Caco-2 (cell line): ENCODE data around the gene CRB2. TPM values are rescaled to one million over a fixed set of nuclear protein-coding genes. Genes with fewer than 3 reads are reported as not detected.

Experiments used
- BruUV-seq: library from RNA; stranded (reverse); fragments of 400-500 nt; replicated peaks from 2 replicates; lab custom pipeline; 2021; lab: Mats Ljungman, UMichigan
- CTCF ChIA-PET: fragments of 300-600 bp; sonication (Branson Sonifier 250); formaldehyde crosslinking; loops from one replicate; lab custom pipeline; 2022; ENCODE audit warnings: antibody characterized with exemption; lab: Charles Lee
- POLR2A ChIA-PET: fragments of 300-600 bp; sonication (Branson Sonifier 250); formaldehyde crosslinking; loops from one replicate; lab custom pipeline; 2022; ENCODE audit warnings: antibody characterized with exemption; lab: Charles Lee
- DNase-seq, 2 experiments: peaks; one replicate each; pipeline versions ENCODE4 v3.0.0 to v3.0.0-alpha.2; 2020 to 2022
- H3K27me3 ChIP-seq: replicated peaks from 2 replicates; pipeline ENCODE4 v1.6.0; 2011; ENCODE audit warnings: low read length; ENCODE audit not compliant: control insufficient read depth, insufficient read depth
- H3K36me3 ChIP-seq: 2 replicates; pipeline ENCODE4 v1.5.1; 2011; ENCODE audit warnings: low read length; ENCODE audit not compliant: control insufficient read depth, insufficient read depth
- H3K4me1 ChIP-seq: fragments of 250-450 bp; sonication (Bioruptor Pico); 2 replicates; pipeline ENCODE4 v1.5.1; 2020; ENCODE audit warnings: mild to moderate bottlenecking
- H3K4me3 ChIP-seq: 2 replicates; pipeline ENCODE4 v1.5.1; 2011; ENCODE audit warnings: low read depth, mild to moderate bottlenecking, control low read depth, low read length
- H3K9me3 ChIP-seq: fragments of 250-450 bp; sonication (Bioruptor Pico); 2 replicates; pipeline ENCODE4 v1.5.1; 2020; ENCODE audit warnings: mild to moderate bottlenecking, moderate library complexity
- H3K27ac Mint-ChIP-seq: one replicate; pipeline ENCODE4 v1.8.0; 2022; ENCODE audit warnings: mixed read lengths; ENCODE audit not compliant: unreplicated experiment
- H3K27me3 Mint-ChIP-seq: one replicate; pipeline ENCODE4 v1.8.0; 2022; ENCODE audit warnings: mixed read lengths; ENCODE audit not compliant: insufficient read depth, unreplicated experiment
- H3K36me3 Mint-ChIP-seq: one replicate; pipeline ENCODE4 v1.8.0; 2022; ENCODE audit warnings: mild to moderate bottlenecking, mixed read lengths; ENCODE audit not compliant: insufficient read depth, unreplicated experiment
- H3K4me1 Mint-ChIP-seq: one replicate; pipeline ENCODE4 v1.8.0; 2022; ENCODE audit warnings: low read depth, mixed read lengths; ENCODE audit not compliant: unreplicated experiment
- H3K4me3 Mint-ChIP-seq: one replicate; pipeline ENCODE4 v1.8.0; 2022; ENCODE audit warnings: mild to moderate bottlenecking, moderate library complexity, mixed read lengths; ENCODE audit not compliant: unreplicated experiment
- H3K9me3 Mint-ChIP-seq: one replicate; pipeline ENCODE4 v1.8.0; 2022; ENCODE audit warnings: mixed read lengths; ENCODE audit not compliant: unreplicated experiment
- intact Hi-C: fragments of 100-400 bp; cut with micrococcal nuclease; formaldehyde crosslinking; loops from one replicate; pipeline ENCODE4 v1.10.0; 2022; ENCODE audit not compliant: unreplicated experiment
- total RNA-seq: library from RNA; stranded (reverse); gene quantifications from 2 replicates; pipeline ENCODE4 v1.2.3, GENCODE V29; 2022
- TF ChIP-seq, protein P1 (sequence below), 2 experiments: fragments of 200-600 bp in 1 of 2; IDR thresholded peaks; 1 replicate in 1 of 2; 2 replicates in 1 of 2; pipeline versions ENCODE4 v1.5.1 to v1.8.0; 2011 to 2022; ENCODE audit warnings: antibody characterized with exemption in 1 of 2, control low read depth in 1 of 2, inconsistent platforms in 1 of 2, low read depth in 1 of 2, low read length in 1 of 2, mild to moderate bottlenecking in 1 of 2, moderate library complexity in 1 of 2; ENCODE audit not compliant: insufficient read depth in 1 of 2, severe bottlenecking in 1 of 2, unreplicated experiment in 1 of 2

CRB2 gene
- total RNA-seq, 1 experiment from 2014 or later: 0.34 TPM

DNA sequence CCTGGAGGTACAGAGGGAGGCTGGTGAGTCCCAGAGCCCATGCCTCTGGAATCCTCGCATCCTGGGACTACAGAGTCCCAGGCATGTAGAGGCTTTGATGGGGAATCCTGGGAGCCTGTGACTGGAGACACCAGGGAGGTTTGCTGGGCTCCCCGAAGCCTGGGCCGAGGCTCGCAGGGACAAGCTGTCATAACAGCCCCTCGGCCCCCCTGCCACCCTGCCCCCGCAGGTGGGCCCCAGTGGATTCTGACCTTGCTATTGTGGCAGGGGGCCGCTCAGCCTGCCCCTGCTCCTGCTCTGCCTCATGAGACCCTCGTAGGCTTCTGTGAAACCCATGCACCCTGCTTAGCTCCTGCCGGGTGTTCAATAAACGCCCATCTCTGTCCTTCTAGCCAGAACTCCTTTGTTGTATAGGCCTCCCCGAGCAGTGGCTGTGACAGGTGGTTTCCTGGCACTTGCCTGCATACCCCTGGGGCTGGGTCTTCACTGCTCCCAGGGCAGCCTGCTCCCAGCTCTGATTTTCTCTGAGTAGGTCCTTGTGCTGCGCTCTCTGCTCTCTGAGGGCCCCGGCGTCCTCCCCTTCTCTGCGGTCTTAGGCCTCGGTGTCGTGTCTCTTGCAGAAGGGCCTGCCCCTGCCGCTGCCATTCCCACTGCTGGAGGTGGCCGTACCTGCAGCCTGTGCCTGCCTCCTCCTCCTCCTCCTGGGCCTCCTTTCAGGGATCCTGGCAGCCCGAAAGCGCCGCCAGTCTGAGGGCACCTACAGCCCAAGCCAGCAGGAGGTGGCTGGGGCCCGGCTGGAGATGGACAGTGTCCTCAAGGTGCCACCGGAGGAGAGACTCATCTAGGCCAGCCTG lies 20.4 kb downstream of the CRB2 start:
- ChIA-PET POLR2A (no interaction called here), CTCF (interaction anchor here (0.8 to 1.2 kb wide), 4 partner anchors 8 to 27 kb away, joined by 3 to 5 read pairs (median 4); partner anchors contain the start of gene CRB2)
- H3K36me3 ChIP-seq: no peaks in the 10 kb centered on the region; the same call in 1 of the 2 replicates
- intact Hi-C loops: loop anchor here (1.0 to 2.0 kb wide), 2 partner anchors 9 to 22 kb away; no protein-coding TSS in a partner anchor
- TF ChIP-seq, protein P1, sequence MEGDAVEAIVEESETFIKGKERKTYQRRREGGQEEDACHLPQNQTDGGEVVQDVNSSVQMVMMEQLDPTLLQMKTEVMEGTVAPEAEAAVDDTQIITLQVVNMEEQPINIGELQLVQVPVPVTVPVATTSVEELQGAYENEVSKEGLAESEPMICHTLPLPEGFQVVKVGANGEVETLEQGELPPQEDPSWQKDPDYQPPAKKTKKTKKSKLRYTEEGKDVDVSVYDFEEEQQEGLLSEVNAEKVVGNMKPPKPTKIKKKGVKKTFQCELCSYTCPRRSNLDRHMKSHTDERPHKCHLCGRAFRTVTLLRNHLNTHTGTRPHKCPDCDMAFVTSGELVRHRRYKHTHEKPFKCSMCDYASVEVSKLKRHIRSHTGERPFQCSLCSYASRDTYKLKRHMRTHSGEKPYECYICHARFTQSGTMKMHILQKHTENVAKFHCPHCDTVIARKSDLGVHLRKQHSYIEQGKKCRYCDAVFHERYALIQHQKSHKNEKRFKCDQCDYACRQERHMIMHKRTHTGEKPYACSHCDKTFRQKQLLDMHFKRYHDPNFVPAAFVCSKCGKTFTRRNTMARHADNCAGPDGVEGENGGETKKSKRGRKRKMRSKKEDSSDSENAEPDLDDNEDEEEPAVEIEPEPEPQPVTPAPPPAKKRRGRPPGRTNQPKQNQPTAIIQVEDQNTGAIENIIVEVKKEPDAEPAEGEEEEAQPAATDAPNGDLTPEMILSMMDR (IDR thresholded peaks at IDR 0.05; ENCODE audit: insufficient read depth in 1 of 2, low read depth in 1 of 2, low read length in 1 of 2, severe bottlenecking in 1 of 2, unreplicated experiment in 1 of 2): no peak
- Mint-ChIP-seq H3K27ac (peak overlapping the region; percentile 79), H3K4me1 (peaks cover 32% of the 10 kb centered on the region), H3K4me3 (peak overlapping the region; percentile 17), H3K9me3 (no peaks in the 10 kb centered on the region), H3K36me3 (peaks cover 31% of the 10 kb centered on the region), H3K27me3 (no peaks in the 10 kb centered on the region)
- no TSS peak for BruUV-seq
- DNase-seq: no peak
- peaks cover 32% of the 10 kb centered on the region for H3K4me1 ChIP-seq
- no peak overlapping the region for H3K4me3 ChIP-seq
- no peaks in the 10 kb centered on the region for H3K27me3 ChIP-seq
- no peaks in the 10 kb centered on the region for H3K9me3 ChIP-seq

DNA sequence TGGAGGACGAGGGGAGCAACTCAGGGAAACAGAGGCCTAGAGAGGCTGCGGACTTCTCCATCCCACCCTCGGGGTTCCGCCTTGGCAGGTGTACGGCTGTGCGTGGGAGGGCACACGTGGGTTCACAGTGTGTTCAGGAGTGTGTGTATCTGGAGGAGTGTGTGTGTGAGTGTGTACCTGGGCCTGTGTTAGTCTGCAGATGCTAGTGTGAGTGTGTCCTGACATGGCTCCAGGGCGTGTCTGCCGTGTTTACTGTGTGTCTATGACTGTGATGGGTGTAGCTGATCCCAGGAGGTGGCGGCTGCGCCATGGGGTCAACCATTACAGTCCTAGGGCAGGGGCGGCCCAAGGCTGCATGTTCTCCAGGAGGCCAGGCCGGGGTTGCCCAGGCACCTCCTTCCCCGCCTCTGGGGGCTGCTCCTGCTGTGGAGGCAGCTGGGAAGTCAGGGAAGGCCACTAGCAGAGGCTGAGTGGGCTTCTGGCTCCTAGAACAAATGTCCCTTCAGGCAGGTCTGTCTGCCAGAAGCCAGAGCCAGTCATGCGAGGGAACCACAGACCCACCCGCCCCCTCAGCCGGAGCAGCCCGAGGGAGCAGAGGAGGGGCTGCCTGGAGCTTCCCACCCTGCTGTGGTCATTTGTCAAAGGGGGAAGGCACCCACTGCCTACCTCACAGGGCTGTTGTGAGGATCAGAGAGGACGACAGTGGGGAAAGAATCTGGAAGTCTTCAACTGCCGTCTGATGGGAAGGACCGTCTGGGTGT lies 21.4 kb downstream of the CRB2 start:
- DNase-seq: no peak
- BruUV-seq: no TSS peak
- H3K4me1 ChIP-seq: peaks cover 32% of the 10 kb centered on the region
- no peaks in the 10 kb centered on the region for H3K27me3 Mint-ChIP-seq
- H3K9me3 Mint-ChIP-seq: no peaks in the 10 kb centered on the region
- no peaks in the 10 kb centered on the region; the same call in 1 of the 2 replicates for H3K36me3 ChIP-seq
- H3K9me3 ChIP-seq: no peaks in the 10 kb centered on the region
- peaks cover 26% of the 10 kb centered on the region for H3K36me3 Mint-ChIP-seq
- ChIA-PET POLR2A (no interaction called here), CTCF (no interaction called here)
- TF ChIP-seq, protein P1 (IDR thresholded peaks at IDR 0.05; ENCODE audit: insufficient read depth in 1 of 2, low read depth in 1 of 2, low read length in 1 of 2, severe bottlenecking in 1 of 2, unreplicated experiment in 1 of 2): no peak
- no peak overlapping the region for H3K27ac Mint-ChIP-seq
- no peak overlapping the region for H3K4me3 ChIP-seq
- no peaks in the 10 kb centered on the region for H3K27me3 ChIP-seq
- intact Hi-C loops: loop anchor here (2.0 kb wide), 1 partner anchor 23 kb away; no protein-coding TSS in a partner anchor
- peaks cover 28% of the 10 kb centered on the region for H3K4me1 Mint-ChIP-seq
- no peak overlapping the region for H3K4me3 Mint-ChIP-seq

DNA sequence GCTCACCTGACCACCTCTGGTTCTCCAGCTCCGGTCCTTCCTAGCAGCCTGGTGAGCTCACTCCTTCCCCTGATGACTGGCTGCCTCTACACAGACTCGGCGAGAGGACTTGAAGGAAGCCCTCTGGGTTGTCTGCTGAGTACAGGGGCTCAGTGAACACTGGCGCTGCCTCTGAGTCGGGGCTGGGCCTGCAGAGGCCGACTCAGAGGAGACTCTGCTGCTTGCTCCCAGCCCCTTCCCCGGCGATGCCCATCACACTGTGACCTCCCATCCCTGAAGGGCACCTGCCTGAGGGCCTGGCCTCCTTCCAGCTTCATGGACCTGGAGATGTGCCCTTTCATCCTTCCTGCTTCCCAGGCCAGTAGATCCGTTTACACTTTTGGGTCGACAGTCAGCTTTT lies 22.0 kb downstream of the CRB2 start:
- Mint-ChIP-seq H3K4me1 (peaks cover 25% of the 10 kb centered on the region), H3K36me3 (peaks cover 25% of the 10 kb centered on the region), H3K4me3 (no peak overlapping the region), H3K9me3 (no peaks in the 10 kb centered on the region), H3K27me3 (no peaks in the 10 kb centered on the region), H3K27ac (no peak overlapping the region)
- no TSS peak for BruUV-seq
- ChIA-PET POLR2A (no interaction called here), CTCF (no interaction called here)
- intact Hi-C loops: no loop called here
- no peak for DNase-seq
- Histone ChIP-seq H3K9me3 (no peaks in the 10 kb centered on the region), H3K36me3 (peaks cover under 1% of the 10 kb centered on the region), H3K4me3 (no peak overlapping the region), H3K4me1 (peaks cover 32% of the 10 kb centered on the region), H3K27me3 (no peaks in the 10 kb centered on the region)
- TF ChIP-seq, protein P1 (IDR thresholded peaks at IDR 0.05; ENCODE audit: insufficient read depth in 1 of 2, low read depth in 1 of 2, low read length in 1 of 2, severe bottlenecking in 1 of 2, unreplicated experiment in 1 of 2): no peak
